ENCODE data around the gene SCN7A.

- TF ChIP-seq EZH2 (optimal IDR thresholded peaks at IDR 0.05; ENCODE audit: low read depth, low read length) (no peak), EZH2phosphoT487 (IDR thresholded peaks at IDR 0.05; ENCODE audit: low read length) (no peak)
- TF ChIP-seq, protein P1, sequence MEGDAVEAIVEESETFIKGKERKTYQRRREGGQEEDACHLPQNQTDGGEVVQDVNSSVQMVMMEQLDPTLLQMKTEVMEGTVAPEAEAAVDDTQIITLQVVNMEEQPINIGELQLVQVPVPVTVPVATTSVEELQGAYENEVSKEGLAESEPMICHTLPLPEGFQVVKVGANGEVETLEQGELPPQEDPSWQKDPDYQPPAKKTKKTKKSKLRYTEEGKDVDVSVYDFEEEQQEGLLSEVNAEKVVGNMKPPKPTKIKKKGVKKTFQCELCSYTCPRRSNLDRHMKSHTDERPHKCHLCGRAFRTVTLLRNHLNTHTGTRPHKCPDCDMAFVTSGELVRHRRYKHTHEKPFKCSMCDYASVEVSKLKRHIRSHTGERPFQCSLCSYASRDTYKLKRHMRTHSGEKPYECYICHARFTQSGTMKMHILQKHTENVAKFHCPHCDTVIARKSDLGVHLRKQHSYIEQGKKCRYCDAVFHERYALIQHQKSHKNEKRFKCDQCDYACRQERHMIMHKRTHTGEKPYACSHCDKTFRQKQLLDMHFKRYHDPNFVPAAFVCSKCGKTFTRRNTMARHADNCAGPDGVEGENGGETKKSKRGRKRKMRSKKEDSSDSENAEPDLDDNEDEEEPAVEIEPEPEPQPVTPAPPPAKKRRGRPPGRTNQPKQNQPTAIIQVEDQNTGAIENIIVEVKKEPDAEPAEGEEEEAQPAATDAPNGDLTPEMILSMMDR (IDR thresholded peaks at IDR 0.05; ENCODE audit: low read length): no peak
Observed at GRCh38 chr2:166440313-166440712, 53.7 kb downstream of the SCN7A start.

All from MM.1S (cell line).